Measurements from ENCODE around the gene DNAI4.

- TF ChIP-seq ZNF274 (IDR thresholded peaks at IDR 0.05; ENCODE audit: low read depth, low read length): no peak
- TF ChIP-seq YY1 (IDR thresholded peaks at IDR 0.05; ENCODE audit: insufficient read depth, insufficient read length): no peak
Measured at GRCh38 chr1:66764994-66765578, 159.6 kb downstream of the DNAI4 start.

All from NT2/D1 (cell line).